Skeletal muscle cell (primary cell): ENCODE data around the gene RXRA.
A peak's percentile ranks its signal among the peaks of the same experiment; 100 is the strongest.

Source experiments
- DNase-seq: peaks from one replicate; pipeline ENCODE4 v3.0.0-alpha.2; 2010; ENCODE audit warnings: low read depth
- H3K4me3 ChIP-seq: 2 replicates; pipeline ENCODE4 v1.5.1; 2011; ENCODE audit warnings: low read depth, mild to moderate bottlenecking, control low read depth, low read length, moderate library complexity

The RXRA gene

DNA sequence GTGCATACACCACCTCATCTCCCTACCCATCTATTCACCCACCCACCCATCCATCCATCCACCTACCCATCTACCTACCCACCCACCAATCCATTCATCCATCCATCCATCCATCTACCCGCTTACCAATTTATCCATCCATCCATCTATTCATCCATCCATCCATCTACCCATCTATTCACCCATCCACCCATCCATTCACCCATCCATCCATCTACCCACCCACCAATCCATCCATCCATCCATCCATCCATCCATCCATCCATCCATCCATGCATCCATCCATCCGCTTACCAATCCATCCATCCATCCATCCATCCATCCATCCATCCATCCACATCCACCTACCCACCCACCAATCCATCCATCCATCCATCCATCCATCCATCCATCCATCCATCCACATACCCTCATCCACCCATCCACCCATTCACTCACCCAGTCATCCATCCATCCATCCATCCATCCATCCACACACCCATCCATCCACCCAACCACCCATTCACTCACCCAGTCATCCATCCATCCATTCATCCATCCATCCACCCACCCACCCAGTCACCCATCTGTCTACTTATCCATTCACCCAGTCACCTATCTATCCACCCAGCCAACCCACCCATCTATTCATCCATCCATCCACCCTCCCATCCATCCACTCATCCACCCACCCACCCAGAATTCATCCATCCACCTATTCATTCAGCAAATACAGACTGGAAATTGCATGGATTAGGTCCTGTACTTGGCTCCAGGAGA lies 125.6 kb downstream of the RXRA start:
- no peak for DNase-seq
- H3K4me3 ChIP-seq = no peak overlapping the region

DNA sequence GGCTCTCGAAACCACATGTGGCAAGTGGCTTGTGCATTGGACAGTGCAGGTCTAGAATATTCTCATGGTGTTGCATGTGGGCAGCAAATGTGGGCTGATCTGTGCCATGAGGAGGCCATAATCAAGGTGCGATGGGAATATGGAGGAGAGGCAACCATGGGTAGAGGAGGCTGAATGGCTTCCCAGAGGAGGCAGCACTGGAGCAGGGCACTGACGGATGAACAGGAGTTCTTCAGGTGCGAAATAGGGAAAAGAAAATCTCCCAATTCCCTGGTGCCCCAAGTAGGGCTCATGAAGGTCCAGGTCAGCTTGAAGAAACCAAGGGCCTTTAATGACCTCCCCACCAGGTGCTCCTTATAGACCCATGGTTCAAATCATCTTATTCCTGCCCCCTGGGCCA lies 126.5 kb downstream of the RXRA start:
- H3K4me3 ChIP-seq = no peak overlapping the region
- DNase-seq = no peak

DNA sequence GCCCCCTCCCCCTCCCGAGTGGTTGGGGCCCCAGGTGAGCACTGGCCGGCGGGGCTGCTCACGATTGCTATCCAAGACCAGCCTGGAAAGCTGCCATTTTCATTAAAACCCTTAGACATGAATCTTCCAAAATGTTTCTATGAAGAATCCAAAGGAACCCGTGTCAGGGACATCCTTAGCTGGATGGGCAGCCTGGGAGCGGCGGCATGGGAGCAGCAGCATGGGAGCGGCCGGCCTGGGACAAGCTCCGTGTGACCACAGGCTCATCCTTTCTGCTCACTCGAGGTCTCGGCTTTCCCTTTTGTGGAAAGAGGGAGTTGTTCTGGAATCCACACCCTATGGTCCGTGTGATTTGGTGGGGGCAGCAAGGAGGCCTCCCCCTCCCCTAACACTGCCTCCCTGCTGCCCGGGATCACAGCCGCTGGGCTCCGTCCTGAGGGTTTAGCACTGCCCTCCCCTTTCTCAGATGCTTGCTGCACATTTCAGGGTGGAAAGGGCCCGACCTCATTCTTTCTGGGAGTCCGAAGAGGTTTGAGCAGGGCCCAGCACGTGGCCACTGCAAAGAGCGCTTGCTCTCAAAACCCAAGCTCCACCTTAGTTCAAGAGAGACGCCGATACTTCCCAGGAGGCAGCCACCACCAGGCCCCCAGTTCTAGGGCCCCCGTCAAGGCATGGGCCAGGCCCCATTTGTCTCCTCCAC lies 127.7 kb downstream of the RXRA start:
- no peak for DNase-seq
- no peak overlapping the region for H3K4me3 ChIP-seq

DNA sequence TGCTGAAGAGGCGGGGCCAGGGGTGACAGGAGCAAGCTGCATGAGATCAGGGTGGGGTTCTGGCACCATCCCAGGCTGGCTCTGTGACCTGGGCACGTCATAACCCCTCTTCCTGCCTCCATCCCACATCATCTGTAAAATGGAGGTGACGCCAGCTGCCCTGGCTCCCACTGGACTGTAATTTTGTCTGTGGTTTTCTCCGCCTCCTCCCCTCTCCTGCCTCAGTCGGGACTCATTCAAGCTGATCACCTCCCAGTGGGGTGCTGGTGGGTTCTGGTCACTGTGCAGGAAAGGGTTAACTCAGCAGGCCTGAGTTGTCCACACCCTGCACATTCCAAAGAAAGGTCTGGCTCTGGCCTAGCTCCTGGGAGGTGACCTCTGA lies 128.2 kb downstream of the RXRA start:
- no peak for DNase-seq
- H3K4me3 ChIP-seq = no peak overlapping the region

DNA sequence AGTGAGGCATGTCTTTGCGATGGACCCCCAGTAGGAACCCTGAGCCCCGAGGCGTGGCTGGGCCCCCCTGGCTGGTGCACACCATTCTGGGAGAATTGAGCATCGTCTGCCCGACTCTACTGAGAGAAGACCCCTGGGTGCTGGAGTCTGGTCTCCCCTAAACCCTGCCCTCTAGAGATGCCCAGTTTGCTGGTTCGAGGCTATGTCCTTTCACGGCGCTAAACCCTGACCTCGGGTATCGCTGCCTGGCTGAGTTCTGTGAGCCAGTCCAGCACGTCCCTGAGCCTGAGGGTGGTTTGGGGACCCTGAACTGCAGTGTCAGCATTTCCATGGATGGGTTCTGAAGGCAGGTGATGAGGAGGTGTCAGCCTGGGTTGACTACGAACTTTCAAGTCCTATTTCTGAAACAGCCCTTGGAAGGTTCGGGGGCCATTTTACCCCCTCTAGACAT lies 128.8 kb downstream of the RXRA start:
- DNase-seq = no peak
- H3K4me3 ChIP-seq = no peak overlapping the region

DNA sequence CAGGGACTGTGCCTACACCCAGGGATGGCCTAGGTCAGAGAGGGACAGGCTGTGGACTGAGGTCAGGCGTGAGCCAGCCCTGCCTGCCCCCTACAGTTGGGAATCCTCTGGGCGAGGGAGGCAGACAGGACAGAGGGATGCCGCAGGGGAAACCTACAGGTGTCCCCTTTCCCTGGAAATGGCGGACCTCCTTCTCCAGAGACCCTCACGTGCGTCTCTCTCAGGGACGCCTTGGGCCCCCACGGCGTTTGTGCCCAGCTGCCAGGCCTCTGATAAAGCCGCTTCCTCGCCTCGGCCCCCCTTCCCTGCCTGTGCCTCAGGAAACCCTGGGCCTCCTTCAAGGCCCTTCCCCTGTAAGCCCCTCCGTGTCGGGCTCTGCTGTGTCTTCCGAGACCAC lies 129.3 kb downstream of the RXRA start:
- no peak overlapping the region for H3K4me3 ChIP-seq
- DNase-seq = no peak

DNA sequence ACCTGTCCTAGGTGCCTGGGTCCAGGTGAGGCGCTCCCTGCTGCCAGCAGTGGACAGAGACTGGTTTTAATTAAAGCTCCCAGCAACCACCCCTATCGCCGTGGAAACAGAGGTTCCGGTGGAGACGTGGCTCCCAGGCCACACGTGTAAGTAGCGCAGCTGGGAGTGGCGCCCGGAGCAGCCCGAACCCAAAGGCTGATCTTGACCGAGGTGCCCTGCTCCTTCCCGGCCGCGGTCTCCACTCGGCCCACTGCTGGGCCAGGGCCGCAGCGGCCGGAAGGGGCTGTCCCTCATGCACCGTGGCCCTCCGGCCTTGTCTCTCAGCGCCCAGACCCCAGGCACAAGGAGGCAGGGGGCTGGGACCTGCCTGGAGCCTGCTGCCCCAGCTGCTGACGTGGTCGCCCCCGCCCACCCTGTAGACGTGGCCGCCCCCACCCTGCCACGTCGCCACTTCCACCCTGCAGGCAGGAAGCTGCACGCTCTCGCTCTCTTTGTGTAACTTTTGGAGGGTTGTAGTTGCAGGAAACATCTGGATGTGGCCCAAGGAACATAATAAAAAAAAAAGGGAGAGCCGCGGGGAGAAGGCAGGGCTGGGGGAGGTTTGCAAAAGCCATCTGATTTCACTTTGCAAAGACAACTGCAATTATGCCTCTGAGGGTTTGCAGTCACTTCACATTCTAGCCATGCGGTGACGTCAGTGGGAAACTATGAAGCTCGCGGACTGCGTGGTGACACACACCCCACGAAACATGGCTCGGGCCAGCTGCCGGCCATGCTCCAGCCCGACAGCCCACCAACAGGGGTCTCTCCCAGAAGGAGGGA lies 129.9 kb downstream of the RXRA start:
- DNase-seq = peak; percentile 93
- no peak overlapping the region for H3K4me3 ChIP-seq

DNA sequence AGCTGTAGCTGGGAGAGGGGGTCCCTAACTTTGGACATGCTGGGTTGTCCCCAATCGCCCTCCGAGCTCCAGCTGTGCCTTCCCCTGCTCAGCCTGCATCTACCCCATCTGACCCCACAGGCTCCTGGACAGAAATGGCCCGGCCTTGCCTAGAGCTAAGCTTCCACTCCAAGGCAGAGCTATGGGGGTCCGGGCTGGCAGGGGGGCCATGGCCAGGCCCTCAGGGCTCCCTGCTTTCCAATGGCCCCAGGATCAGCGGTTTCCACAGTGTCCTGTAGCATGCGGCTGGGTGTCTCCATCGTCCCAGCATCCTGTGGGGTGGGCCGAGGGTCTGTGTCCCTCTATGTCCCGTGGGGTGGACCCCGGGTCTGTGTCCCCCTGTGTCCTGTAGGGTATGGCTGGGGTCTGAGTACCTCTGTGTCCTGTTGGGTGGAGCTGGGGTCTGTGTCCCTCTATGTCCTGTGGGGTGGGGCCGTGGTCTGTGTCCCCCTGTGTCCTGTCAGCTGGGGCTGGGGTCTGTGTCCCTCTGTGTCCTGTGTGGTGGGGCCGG lies 130.6 kb downstream of the RXRA start:
- DNase-seq = no peak
- no peak overlapping the region for H3K4me3 ChIP-seq

DNA sequence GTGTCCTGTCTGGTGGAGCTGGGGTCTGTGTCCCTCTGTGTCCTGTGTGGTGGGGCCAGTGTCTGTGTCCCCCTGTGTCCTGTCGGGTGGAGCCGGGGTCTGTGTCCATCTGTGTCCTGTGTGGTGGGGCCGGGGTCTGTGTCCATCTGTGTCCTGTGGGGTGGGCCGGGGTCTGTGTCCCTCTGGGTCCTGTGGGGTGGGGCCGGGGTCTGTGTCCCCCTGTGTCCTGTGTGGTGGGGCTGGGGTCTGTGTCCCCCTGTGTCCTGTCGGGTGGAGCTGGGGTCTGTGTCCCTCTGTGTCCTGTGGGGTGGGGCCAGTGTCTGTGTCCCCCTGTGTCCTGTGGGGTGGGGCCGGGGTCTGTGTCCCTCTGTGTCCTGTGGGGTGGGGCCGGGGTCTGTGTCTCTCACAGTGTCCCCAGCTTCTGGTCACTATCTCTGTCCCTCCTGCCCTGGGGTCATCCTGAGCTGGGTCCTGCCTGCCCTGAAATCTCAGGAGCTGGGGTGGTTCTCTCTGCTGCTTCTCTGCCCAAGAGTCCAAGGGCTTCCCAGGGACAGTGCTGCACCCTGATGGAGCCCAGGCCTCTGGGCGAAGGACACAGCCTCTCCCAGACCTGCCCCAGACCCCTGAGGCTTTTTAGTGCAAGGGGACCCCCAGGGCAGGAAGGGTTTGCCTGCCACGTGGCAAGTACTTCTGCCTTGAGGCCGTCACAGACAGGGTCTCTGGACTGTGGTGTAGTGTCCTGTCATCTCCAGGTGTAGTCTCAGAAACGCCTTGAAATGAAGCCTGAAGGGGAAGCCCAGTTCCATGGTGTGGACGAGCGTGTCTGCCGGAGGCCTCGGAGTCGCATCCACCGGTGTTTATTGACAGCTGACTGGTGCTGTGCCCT lies 131.3 kb downstream of the RXRA start:
- DNase-seq = no peak
- no peak overlapping the region for H3K4me3 ChIP-seq

DNA sequence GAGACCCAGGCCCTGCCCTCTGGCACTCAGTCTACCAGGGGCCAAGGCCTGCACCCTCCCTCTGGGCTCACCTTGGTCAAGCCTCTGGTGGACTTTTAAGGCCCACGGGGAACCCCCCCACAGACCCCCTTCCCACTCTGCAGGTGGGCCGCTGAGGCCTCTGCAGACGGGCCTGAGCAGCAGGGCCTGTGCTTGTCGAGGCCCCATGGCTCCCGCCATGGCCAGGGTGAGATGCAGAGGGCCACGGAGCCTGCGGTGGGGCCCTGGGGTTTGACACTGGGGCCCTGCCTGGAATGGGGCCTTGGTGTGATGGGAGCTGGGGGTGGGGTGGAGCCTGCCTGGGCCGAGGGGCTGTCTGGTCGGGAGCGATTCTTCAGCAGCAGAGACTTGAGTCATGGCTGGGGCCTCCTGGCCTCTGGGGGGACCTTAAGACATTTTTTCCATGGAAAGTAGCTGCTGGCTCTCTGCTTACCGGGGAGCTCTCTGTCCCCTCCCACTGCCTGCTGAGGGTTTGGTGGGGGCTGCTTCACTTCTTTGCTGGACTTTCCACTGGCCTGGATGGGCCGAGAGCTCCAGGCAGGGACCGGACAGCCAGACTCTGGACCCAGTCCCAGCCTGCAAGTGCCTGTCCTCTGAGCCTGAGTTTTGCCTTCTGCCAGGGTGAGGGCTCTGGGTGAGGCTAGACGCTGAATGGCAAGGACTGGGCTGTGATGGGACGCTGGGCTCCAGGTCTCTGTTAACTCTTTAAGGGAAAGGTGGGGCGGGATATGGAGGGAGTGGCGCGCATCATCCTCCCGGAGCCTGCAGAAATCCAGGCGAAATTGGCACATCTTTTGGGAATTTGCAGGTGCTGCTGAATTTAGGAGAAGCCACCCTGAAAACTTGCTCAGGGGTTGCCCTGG lies 132.2 kb downstream of the RXRA start:
- DNase-seq = peak; percentile 41
- H3K4me3 ChIP-seq = no peak overlapping the region

DNA sequence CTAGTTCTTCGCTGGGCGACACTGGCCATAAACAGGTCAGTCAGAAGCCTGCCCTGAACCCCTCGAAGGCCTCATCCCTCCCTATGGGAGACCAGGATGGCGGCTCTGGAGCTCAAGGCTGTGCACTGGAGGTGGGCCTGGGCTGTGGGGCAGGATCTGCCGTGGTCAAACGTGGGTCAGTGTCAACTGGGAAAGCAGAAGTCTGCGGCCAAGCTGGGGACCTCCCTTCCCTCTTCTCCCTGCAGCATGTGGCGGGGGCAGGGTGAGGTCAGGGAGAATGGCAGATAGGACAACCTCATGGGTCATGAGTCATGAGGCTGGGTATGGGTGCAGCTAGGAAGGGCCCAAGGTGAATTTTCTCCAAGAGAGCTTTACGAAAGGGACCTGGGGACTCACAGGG lies 132.9 kb downstream of the RXRA start:
- DNase-seq = no peak

DNA sequence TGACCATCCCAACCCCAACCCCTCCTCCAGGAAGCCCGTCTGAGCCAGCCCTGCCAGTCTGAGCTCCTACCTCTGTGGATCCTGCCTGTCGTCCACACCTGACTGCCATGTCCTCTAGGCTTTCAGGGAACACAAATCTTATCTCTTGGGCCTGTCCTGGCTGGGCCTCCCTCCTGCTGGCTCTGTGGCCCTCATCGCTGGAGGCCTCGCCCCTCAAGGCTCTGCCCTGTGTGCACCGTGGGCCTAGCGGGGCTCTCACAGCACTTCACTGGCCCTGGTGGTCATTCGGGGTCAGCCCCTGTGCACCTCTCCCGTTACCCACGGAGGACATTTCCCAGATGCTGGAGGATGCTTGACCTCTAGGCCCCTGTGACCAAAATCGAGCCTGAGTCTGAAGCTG lies 133.3 kb downstream of the RXRA start:
- no peak overlapping the region for H3K4me3 ChIP-seq
- DNase-seq = no peak

More for the DNA sequence above, 132.9 kb downstream of the RXRA start:
- H3K4me3 ChIP-seq = no peak overlapping the region

DNA sequence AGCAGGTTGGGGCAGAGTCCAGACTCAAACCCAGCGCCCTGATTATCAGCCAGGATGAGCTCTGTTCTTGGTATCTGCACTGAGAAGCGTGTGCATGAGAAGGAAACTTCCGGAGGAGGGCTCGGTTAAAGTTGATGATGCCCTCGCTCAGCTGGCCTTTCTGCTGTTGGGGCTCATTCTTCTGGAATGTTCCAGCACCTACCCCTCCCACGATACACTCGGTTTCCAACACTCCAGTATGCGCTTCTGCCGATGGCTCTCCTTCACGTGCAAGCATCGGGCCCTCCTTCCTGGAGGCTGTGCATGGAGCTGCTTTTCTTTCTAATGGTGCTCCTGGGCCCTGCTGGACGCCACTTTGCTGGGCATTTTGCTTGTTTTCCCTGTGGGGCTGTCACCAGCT lies 134.0 kb downstream of the RXRA start:
- no peak for DNase-seq
- H3K4me3 ChIP-seq = no peak overlapping the region

DNA sequence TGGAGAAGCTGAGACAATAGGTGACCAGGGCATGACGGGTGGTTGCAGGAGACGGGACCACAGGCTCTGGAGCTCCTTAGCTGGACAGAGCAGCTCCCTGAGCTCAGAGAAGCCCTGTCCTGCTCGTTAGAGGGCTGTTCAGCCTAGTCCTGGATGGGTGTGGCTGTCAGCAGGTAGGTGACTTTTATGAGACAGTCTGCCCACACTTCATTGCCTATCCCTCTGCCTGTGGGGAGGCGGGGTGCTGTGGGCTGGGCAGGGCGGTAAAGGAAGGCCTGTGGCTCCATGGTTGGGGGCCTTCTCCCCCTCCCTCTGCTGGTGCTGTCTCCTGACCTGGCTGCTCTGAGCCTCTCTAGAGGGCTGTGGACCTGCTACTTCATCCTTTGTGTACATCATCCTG lies 134.6 kb downstream of the RXRA start:
- DNase-seq = no peak

DNA sequence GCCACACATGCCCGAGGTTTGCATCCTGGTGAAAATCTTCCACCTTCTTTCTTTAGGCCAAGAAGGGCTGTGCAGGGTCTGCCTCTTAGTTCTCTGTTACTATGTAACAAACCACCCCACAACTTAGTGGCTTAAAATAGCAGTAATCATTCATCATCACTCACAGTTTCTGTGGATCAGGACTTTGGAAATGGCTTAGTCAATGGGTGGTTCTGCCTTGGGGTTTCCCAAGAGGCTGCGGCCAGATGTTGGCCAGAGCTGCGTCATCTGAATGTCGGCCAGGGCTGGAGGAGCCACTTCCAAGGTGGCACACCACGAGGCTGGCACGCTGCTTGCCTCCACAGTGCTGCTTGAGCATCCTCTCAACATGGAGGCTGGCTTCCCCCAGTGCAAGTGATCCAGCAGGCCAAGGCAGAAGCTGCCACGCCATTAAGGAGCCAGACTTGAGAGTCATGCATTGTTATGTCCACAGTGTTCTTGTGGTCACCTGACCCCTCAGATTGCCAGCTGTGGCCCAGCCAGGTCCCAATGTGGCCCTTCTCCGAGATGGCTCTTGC lies 135.2 kb downstream of the RXRA start:
- no peak for DNase-seq

More for the DNA sequence above, 134.6 kb downstream of the RXRA start:
- no peak overlapping the region for H3K4me3 ChIP-seq

DNA sequence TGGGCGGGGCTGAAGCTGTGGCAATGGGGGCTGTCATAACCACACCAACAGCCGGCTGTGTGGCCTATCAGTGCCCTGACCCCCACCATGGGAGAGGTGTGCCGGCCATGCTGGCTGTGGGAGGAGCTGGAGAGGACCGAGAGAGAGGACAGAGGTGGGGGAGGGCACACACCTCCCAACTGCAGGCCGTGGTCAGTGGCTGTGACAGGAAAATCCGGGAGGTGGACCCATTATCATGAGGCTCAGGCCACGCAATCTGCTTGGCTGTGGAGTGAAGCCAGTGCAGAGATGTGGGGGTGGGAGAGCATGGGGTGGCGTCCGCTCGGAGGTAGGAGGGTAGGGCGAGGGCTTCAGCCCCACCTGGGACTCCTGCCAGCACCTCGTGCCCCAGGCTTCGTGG lies 136.1 kb downstream of the RXRA start:
- no peak for DNase-seq
- no peak overlapping the region for H3K4me3 ChIP-seq

More for the DNA sequence above, 135.2 kb downstream of the RXRA start:
- no peak overlapping the region for H3K4me3 ChIP-seq

DNA sequence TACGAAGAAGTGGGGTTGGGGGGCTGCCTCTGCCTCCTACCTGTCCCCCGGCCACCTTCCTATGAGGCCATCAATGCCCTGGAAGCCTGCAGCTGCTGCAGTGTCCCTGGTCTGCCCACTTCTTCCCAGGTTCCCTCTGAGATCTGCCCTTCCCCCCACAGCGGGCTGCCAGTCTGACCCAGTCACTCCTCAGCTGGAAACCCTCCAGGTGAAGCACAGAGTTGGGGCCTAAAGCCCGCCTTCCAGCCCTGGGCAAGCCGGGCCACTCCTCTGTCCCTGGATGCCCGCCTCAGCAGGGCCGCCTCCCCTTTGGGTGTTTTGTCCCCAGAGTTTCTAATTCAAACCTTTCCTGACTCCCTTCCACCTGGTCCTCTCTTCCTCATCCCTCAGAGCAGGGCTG lies 137.0 kb downstream of the RXRA start:
- no peak for DNase-seq

More for the DNA sequence above, 137.0 kb downstream of the RXRA start:
- H3K4me3 ChIP-seq = no peak overlapping the region
